Body of pancreas (tissue), 4 donors: Measurements from ENCODE around the gene FAM193A.
"Not testable (repeated sequence)": the region's sequence is repeated elsewhere in the genome, so short reads cannot be mapped to it uniquely, and the experiment has no call there.

Experiments used
- POLR2A ChIP-seq, 3 donors: fragments of 450-650 bp; IDR thresholded peaks; one replicate each; pipeline ENCODE4 v1.6.1; 2016; ENCODE audit warnings: antibody characterized with exemption in 3 of 3, mild to moderate bottlenecking in 2 of 3
- TF ChIP-seq, protein P1 (sequence below), 7 experiments: fragments of 450-650 bp in 4 of 7; fragments of 200-600 bp in 3 of 7; sonication (generic) in 3 of 7; IDR thresholded peaks; one replicate each; pipeline ENCODE4 v1.5.1; 2016 to 2019; ENCODE audit warnings: antibody characterized with exemption in 7 of 7

DNA sequence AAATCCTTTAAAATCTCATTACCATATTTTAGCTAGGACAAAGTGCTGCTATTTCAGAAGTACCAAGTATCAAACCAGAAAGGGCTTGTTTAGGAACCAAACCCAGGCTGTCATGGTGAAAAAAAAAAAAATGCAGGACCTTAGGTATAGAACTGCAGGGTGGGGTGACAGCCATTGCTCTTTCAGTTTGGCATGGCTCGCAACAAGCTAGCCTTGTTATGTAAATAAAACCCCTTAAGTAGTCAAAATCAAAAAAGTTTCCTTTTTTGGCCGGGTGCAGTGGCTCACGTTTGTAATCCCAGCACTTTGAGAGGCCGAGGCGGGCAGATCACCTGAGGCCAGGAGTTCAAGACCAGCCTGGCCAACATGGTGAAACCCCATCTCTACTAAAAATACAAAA, 244.2 kb downstream of the FAM193A start:
- TF ChIP-seq, protein P1, sequence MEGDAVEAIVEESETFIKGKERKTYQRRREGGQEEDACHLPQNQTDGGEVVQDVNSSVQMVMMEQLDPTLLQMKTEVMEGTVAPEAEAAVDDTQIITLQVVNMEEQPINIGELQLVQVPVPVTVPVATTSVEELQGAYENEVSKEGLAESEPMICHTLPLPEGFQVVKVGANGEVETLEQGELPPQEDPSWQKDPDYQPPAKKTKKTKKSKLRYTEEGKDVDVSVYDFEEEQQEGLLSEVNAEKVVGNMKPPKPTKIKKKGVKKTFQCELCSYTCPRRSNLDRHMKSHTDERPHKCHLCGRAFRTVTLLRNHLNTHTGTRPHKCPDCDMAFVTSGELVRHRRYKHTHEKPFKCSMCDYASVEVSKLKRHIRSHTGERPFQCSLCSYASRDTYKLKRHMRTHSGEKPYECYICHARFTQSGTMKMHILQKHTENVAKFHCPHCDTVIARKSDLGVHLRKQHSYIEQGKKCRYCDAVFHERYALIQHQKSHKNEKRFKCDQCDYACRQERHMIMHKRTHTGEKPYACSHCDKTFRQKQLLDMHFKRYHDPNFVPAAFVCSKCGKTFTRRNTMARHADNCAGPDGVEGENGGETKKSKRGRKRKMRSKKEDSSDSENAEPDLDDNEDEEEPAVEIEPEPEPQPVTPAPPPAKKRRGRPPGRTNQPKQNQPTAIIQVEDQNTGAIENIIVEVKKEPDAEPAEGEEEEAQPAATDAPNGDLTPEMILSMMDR (IDR thresholded peaks at IDR 0.05) = not testable (repeated sequence)
- TF ChIP-seq POLR2A (IDR thresholded peaks at IDR 0.05) = not testable (repeated sequence)
